Activated effector memory CD4-positive, alpha-beta T cell treated with anti-CD3 and anti-CD28 coated beads, Interleukin-2, amount 50 U/mL, for 16 hours (primary cell): ENCODE data around the gene ESR1.
"Not testable (repeated sequence)": the region's sequence is repeated elsewhere in the genome, so short reads cannot be mapped to it uniquely, and the experiment has no call there.

ENCODE experiments used
- DNase-seq: peaks from one replicate; pipeline ENCODE4 v3.0.0-alpha.2; 2020

Gene ESR1

GRCh38 chr6:152099446-152100182 lies 292.1 kb downstream of the ESR1 start:
- no peak for DNase-seq

- DNase-seq = no peak
Measured at GRCh38 chr6:152100183-152100618, 292.7 kb downstream of the ESR1 start.

GRCh38 chr6:152107973-152108372 lies 300.5 kb downstream of the ESR1 start:
- no peak for DNase-seq

GRCh38 chr6:152110886-152111820 lies 303.7 kb downstream of the ESR1 start:
- no peak for DNase-seq

- DNase-seq = no peak
Measured at GRCh38 chr6:152112491-152113261, 305.2 kb downstream of the ESR1 start.

GRCh38 chr6:152117156-152118133 lies 310.0 kb downstream of the ESR1 start:
- no peak for DNase-seq

GRCh38 chr6:152118224-152118623 lies 310.7 kb downstream of the ESR1 start:
- DNase-seq = no peak

GRCh38 chr6:152118678-152119077 lies 311.2 kb downstream of the ESR1 start:
- no peak for DNase-seq

- no peak for DNase-seq
Measured at GRCh38 chr6:152119831-152120230, 312.3 kb downstream of the ESR1 start.

GRCh38 chr6:152121910-152122309 lies 314.4 kb downstream of the ESR1 start:
- no peak for DNase-seq

- DNase-seq = no peak
Measured at GRCh38 chr6:152122434-152122833, 315.0 kb downstream of the ESR1 start.

- DNase-seq = no peak
Measured at GRCh38 chr6:152123076-152123475, 315.6 kb downstream of the ESR1 start.

GRCh38 chr6:152124429-152125074 lies 317.1 kb downstream of the ESR1 start:
- DNase-seq = no peak

GRCh38 chr6:152127432-152128165 lies 320.1 kb downstream of the ESR1 start:
- DNase-seq = no peak

- DNase-seq = no peak
Measured at GRCh38 chr6:152129691-152130151, 322.2 kb downstream of the ESR1 start.

- no peak for DNase-seq
Measured at GRCh38 chr6:152130441-152130840, 323.0 kb downstream of the ESR1 start.

- DNase-seq = no peak
Measured at GRCh38 chr6:152135755-152136448, 328.4 kb downstream of the ESR1 start.

- no peak for DNase-seq
Measured at GRCh38 chr6:152136449-152136825, 329.0 kb downstream of the ESR1 start.

- DNase-seq = not testable (repeated sequence)
Measured at GRCh38 chr6:152138344-152138743, 330.9 kb downstream of the ESR1 start.

GRCh38 chr6:152142105-152142504 lies 334.6 kb downstream of the ESR1 start:
- DNase-seq = no peak
